ENCODE results near the gene C1orf146.

GRCh38 chr1:92218559-92218958, 844 bp downstream of the C1orf146 start:
- TF ChIP-seq CTCF (IDR thresholded peaks at IDR 0.05) (no peak), EZH2 (IDR thresholded peaks at IDR 0.05; ENCODE audit: borderline replicate concordance, insufficient read depth, low read depth, low read length, poor library complexity, severe bottlenecking) (no peak)
